Parathyroid adenoma (tissue), 2 donors: Measurements from ENCODE around the gene LRCOL1.

Source experiments
- H2AFZ ChIP-seq: fragments of 300-600 bp; sonication (generic); one replicate; pipeline ENCODE4 v1.7.0; 2017; ENCODE audit warnings: antibody characterized with exemption, mild to moderate bottlenecking
- H3K27ac ChIP-seq: fragments of 300-600 bp; sonication (generic); one replicate; pipeline ENCODE4 v1.7.0; 2017
- H3K27me3 ChIP-seq: fragments of 300-600 bp; sonication (generic); one replicate; pipeline ENCODE4 v1.7.0; 2017; ENCODE audit warnings: low read length; ENCODE audit not compliant: control insufficient read depth, insufficient read depth
- H3K36me3 ChIP-seq: fragments of 300-600 bp; sonication (generic); one replicate; pipeline ENCODE4 v1.7.0; 2017; ENCODE audit warnings: low read length; ENCODE audit not compliant: control insufficient read depth, insufficient read depth
- H3K4me1 ChIP-seq: fragments of 300-600 bp; sonication (generic); one replicate; pipeline ENCODE4 v1.7.0; 2017; ENCODE audit warnings: control low read depth
- H3K4me2 ChIP-seq: fragments of 300-600 bp; sonication (generic); one replicate; pipeline ENCODE4 v1.7.0; 2017; ENCODE audit warnings: low read length
- H3K4me3 ChIP-seq: fragments of 300-600 bp; sonication (generic); one replicate; pipeline ENCODE4 v1.7.0; 2017; ENCODE audit warnings: low read depth, low read length
- H3K79me2 ChIP-seq: fragments of 300-600 bp; sonication (generic); one replicate; pipeline ENCODE4 v1.7.0; 2017; ENCODE audit warnings: control low read depth
- H3K9ac ChIP-seq: fragments of 300-600 bp; sonication (generic); one replicate; pipeline ENCODE4 v1.7.0; 2017; ENCODE audit warnings: mild to moderate bottlenecking
- H3K9me3 ChIP-seq: fragments of 300-600 bp; sonication (generic); one replicate; pipeline ENCODE4 v1.7.0; 2017; ENCODE audit warnings: low read length; ENCODE audit not compliant: control insufficient read depth
- CTCF ChIP-seq: fragments of 300-600 bp; sonication (generic); IDR thresholded peaks from one replicate; pipeline ENCODE4 v1.7.0; 2017; ENCODE audit warnings: antibody characterized with exemption, mild to moderate bottlenecking
- donor health status: primary hyperparathyroidism.

Gene LRCOL1

GRCh38 chr12:132619386-132620112 lies 9.2 kb upstream of the LRCOL1 start:
- Histone ChIP-seq H3K4me3 (no peak overlapping the region), H3K36me3 (no peaks in the 10 kb centered on the region), H3K4me2 (no peak overlapping the region), H3K27me3 (no peaks in the 10 kb centered on the region), H3K4me1 (no peaks in the 10 kb centered on the region), H3K9ac (no peak overlapping the region), H2AFZ (no peak overlapping the region), H3K79me2 (no peaks in the 10 kb centered on the region), H3K9me3 (no peaks in the 10 kb centered on the region), H3K27ac (no peak overlapping the region)
- no peak for TF ChIP-seq CTCF

GRCh38 chr12:132619071-132619385 lies 8.6 kb upstream of the LRCOL1 start:
- TF ChIP-seq CTCF: no peak
- Histone ChIP-seq H3K27me3 (no peaks in the 10 kb centered on the region), H3K9me3 (no peaks in the 10 kb centered on the region), H3K9ac (no peak overlapping the region), H3K36me3 (no peaks in the 10 kb centered on the region), H2AFZ (no peak overlapping the region), H3K4me3 (no peak overlapping the region), H3K4me2 (no peak overlapping the region), H3K27ac (no peak overlapping the region), H3K4me1 (no peaks in the 10 kb centered on the region), H3K79me2 (no peaks in the 10 kb centered on the region)

GRCh38 chr12:132618683-132619043 lies 8.3 kb upstream of the LRCOL1 start, which contains the start of gene P2RX2:
P2RX2 (plus strand) TSS chr12:132618776; CDS start chr12:132618817, 41 bp downstream.
- Histone ChIP-seq H3K9ac (no peak within 1 kb of the TSS), H3K9me3 (no peaks in the 10 kb centered on the region), H3K27me3 (no peaks in the 10 kb centered on the region), H3K4me3 (no peak within 1 kb of the TSS), H3K27ac (no peak within 1 kb of the TSS), H3K79me2 (no peaks in the 10 kb centered on the region), H3K4me2 (peak within 1 kb of the TSS; percentile 44), H3K4me1 (no peaks in the 10 kb centered on the region), H3K36me3 (no peaks in the 10 kb centered on the region), H2AFZ (no peak within 1 kb of the TSS)
- no peak for TF ChIP-seq CTCF

- Histone ChIP-seq H3K4me2 (peak overlapping the region; percentile 44), H3K4me1 (no peaks in the 10 kb centered on the region), H2AFZ (no peak overlapping the region), H3K4me3 (no peak overlapping the region), H3K36me3 (no peaks in the 10 kb centered on the region), H3K9ac (no peak overlapping the region), H3K79me2 (no peaks in the 10 kb centered on the region), H3K27me3 (no peaks in the 10 kb centered on the region), H3K9me3 (no peaks in the 10 kb centered on the region), H3K27ac (no peak overlapping the region)
- no peak for TF ChIP-seq CTCF
Observed at GRCh38 chr12:132617822-132618682, 7.7 kb upstream of the LRCOL1 start.
